Trophoblast cell (in vitro differentiated cells and primary cell): ENCODE results near the gene NAP1L4.
A peak's percentile ranks its signal among the peaks of the same experiment; 100 is the strongest.

Experiments
- DNase-seq, 2 donors: peaks; one replicate each; pipeline ENCODE4 v3.0.0-alpha.2; 2016
- H2AFZ ChIP-seq: 2 replicates; pipeline ENCODE4 v1.6.1; 2013; ENCODE audit warnings: low read length, moderate library complexity, mild to moderate bottlenecking; ENCODE audit not compliant: insufficient read depth, poor library complexity
- H2AK5ac ChIP-seq: 2 replicates; pipeline ENCODE4 v1.6.1; 2013; ENCODE audit warnings: mild to moderate bottlenecking, low read length
- H2BK120ac ChIP-seq: 2 replicates; pipeline ENCODE4 v1.6.1; 2013; ENCODE audit warnings: low read length, mild to moderate bottlenecking, moderate library complexity; ENCODE audit not compliant: insufficient read depth, poor library complexity
- H2BK12ac ChIP-seq: 2 replicates; pipeline ENCODE4 v1.6.1; 2013; ENCODE audit warnings: mild to moderate bottlenecking, low read length, moderate library complexity
- H2BK5ac ChIP-seq: 2 replicates; pipeline ENCODE4 v1.6.1; 2013; ENCODE audit warnings: low read length, low read depth, moderate library complexity, mild to moderate bottlenecking; ENCODE audit not compliant: poor library complexity
- H3K14ac ChIP-seq: 2 replicates; pipeline ENCODE4 v1.6.1; 2013; ENCODE audit warnings: mild to moderate bottlenecking, low read length
- H3K18ac ChIP-seq: 2 replicates; pipeline ENCODE4 v1.6.1; 2013; ENCODE audit warnings: mild to moderate bottlenecking, low read length
- H3K23ac ChIP-seq: 2 replicates; pipeline ENCODE4 v1.6.1; 2013; ENCODE audit warnings: low read length
- H3K27ac ChIP-seq: 2 replicates; pipeline ENCODE4 v1.5.1; 2013; ENCODE audit warnings: low read depth, mild to moderate bottlenecking, inconsistent platforms, low read length, moderate library complexity
- H3K27me3 ChIP-seq: 2 replicates; pipeline ENCODE4 v1.6.1; 2013; ENCODE audit warnings: inconsistent platforms, mild to moderate bottlenecking, low read length, moderate library complexity; ENCODE audit not compliant: insufficient read depth
- H3K36me3 ChIP-seq, 2 experiments: 1 replicate in 1 of 2; 2 replicates in 1 of 2; pipeline ENCODE4 v1.6.1; 2013; ENCODE audit warnings: low read length in 2 of 2, mild to moderate bottlenecking in 2 of 2, moderate library complexity in 1 of 2; ENCODE audit not compliant: insufficient read depth in 2 of 2, control insufficient read depth in 1 of 2
- H3K4ac ChIP-seq: 2 replicates; pipeline ENCODE4 v1.6.1; 2013; ENCODE audit warnings: low read depth, mild to moderate bottlenecking, low read length, moderate library complexity
- H3K4me1 ChIP-seq, 2 experiments: 1 replicate in 1 of 2; 2 replicates in 1 of 2; pipeline ENCODE4 v1.6.1; 2013; ENCODE audit warnings: low read length in 2 of 2, mild to moderate bottlenecking in 2 of 2, moderate library complexity in 1 of 2; ENCODE audit not compliant: insufficient read depth in 2 of 2, control insufficient read depth in 1 of 2
- H3K4me2 ChIP-seq: 2 replicates; pipeline ENCODE4 v1.6.1; 2013; ENCODE audit warnings: inconsistent platforms, mild to moderate bottlenecking, low read length, moderate library complexity
- H3K4me3 ChIP-seq: 2 replicates; pipeline ENCODE4 v1.5.1; 2013; ENCODE audit warnings: mild to moderate bottlenecking, low read depth, low read length, inconsistent platforms
- H3K79me1 ChIP-seq: one replicate; pipeline ENCODE4 v1.6.1; 2013; ENCODE audit warnings: low read length
- H3K79me2 ChIP-seq: 2 replicates; pipeline ENCODE4 v1.6.1; 2013; ENCODE audit warnings: low read length, mild to moderate bottlenecking; ENCODE audit not compliant: control insufficient read depth, insufficient read depth, poor library complexity
- H3K9ac ChIP-seq: 2 replicates; pipeline ENCODE4 v1.6.1; 2013; ENCODE audit warnings: mild to moderate bottlenecking, low read length
- H3K9me3 ChIP-seq: 2 replicates; pipeline ENCODE4 v1.6.1; 2013; ENCODE audit warnings: low read depth, mild to moderate bottlenecking, control low read depth, inconsistent platforms, low read length; ENCODE audit not compliant: insufficient read depth
- H4K12ac ChIP-seq: 2 replicates; pipeline ENCODE4 v1.6.1; 2013; ENCODE audit warnings: low read depth, mild to moderate bottlenecking, low read length, moderate library complexity
- H4K8ac ChIP-seq: 2 replicates; pipeline ENCODE4 v1.6.1; 2013; ENCODE audit warnings: low read depth, mild to moderate bottlenecking, low read length, moderate library complexity
- H4K91ac ChIP-seq: one replicate; pipeline ENCODE4 v1.6.1; 2013; ENCODE audit warnings: low read depth, mild to moderate bottlenecking, low read length, moderate library complexity
- WGBS: extraction: QIAGEN DNeasy Blood & Tissue Kit; methylation state at CpG from one replicate; pipeline ENCODE4 v1.1.7; 2013; ENCODE audit warnings: missing lambda C conversion rate; ENCODE audit not compliant: insufficient read length, insufficient coverage; ENCODE audit errors: extremely low coverage; 5-methylcytosine and 5-hydroxymethylcytosine counted together

Gene NAP1L4

DNA sequence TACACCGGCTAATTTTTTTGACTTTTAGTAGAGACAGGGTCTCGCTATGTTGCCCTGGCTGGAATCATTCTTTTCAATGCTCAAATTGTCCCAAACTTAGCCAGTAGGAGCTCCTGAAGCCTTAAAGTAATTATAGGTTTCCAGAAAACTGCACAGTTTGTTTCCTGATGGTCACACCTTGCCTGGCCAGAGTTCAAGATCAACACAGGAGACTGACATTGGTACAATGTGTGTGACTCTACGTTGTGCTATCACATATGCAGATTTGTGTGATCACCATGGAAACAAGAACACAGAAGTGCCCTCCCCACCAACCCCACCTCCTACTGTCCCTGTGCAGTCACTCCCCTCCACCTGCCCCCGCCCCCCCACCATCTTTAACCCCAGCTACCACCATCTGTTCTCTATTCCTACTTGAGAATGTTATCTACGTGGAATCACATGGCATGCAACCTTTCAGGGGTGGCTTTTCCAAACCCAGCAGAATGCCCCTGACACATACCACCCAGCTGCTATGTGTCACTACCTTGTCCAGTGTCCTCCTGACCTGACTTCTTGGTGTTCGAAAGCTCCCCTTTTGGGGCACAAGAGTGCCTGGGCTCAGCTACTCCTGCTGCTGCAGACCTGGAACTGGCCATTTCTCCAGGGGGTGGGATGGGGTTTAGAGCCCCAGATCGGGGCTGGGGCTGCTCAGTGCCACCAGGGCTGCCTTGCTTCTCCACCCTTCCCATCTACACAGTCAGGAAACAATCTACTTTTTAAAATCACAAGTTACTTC lies 6.1 kb upstream of the NAP1L4 start:
- Histone ChIP-seq H2AFZ (no peak overlapping the region), H3K9ac (no peak overlapping the region), H3K27ac (no peak overlapping the region), H4K8ac (no peak overlapping the region), H2BK120ac (no peak overlapping the region), H3K79me2 (no peaks in the 10 kb centered on the region), H3K79me1 (peaks cover 3% of the 10 kb centered on the region), H3K4me3 (no peak overlapping the region), H3K4me1 (peaks cover 0 to 8% of the 10 kb centered on the region in 2 experiments), H4K91ac (no peak overlapping the region), H3K27me3 (no peaks in the 10 kb centered on the region), H3K4me2 (no peak overlapping the region), H2BK5ac (no peak overlapping the region), H2AK5ac (no peak overlapping the region), H2BK12ac (no peak overlapping the region), H4K12ac (no peak overlapping the region), H3K9me3 (peaks cover 2% of the 10 kb centered on the region), H3K14ac (no peak overlapping the region), H3K4ac (no peak overlapping the region), H3K18ac (no peak overlapping the region), H3K23ac (no peak overlapping the region), H3K36me3 (peaks cover 32 to 38% of the 10 kb centered on the region in 2 experiments)
- WGBS: no CpG with 5 or more reads among the region's 7 CpGs
- DNase-seq: no peak

GRCh38 chr11:2997406-2997805 lies 5.3 kb upstream of the NAP1L4 start:
- peak overlapping the region; percentile 37 for H4K91ac ChIP-seq
- no peak overlapping the region for H3K4ac ChIP-seq
- no peak overlapping the region for H3K18ac ChIP-seq
- H3K27ac ChIP-seq: peak overlapping the region; percentile 38
- no peaks in the 10 kb centered on the region for H3K9me3 ChIP-seq
- no CpG with 5 or more reads among the region's 4 CpGs for WGBS
- H3K4me2 ChIP-seq: no peak overlapping the region
- H4K8ac ChIP-seq: no peak overlapping the region
- no peak overlapping the region for H2BK5ac ChIP-seq
- no peak overlapping the region for H2BK120ac ChIP-seq
- H3K27me3 ChIP-seq: no peaks in the 10 kb centered on the region
- H3K9ac ChIP-seq: no peak overlapping the region
- H4K12ac ChIP-seq: no peak overlapping the region
- H2AFZ ChIP-seq: no peak overlapping the region
- no peak overlapping the region for H3K14ac ChIP-seq
- no peak for DNase-seq
- no peak overlapping the region for H3K23ac ChIP-seq
- peaks cover 24 to 29% of the 10 kb centered on the region in 2 experiments for H3K36me3 ChIP-seq
- H2AK5ac ChIP-seq: no peak overlapping the region
- peaks cover 10% of the 10 kb centered on the region for H3K79me1 ChIP-seq
- H3K4me1 ChIP-seq: peaks cover 3 to 11% of the 10 kb centered on the region in 2 experiments
- H2BK12ac ChIP-seq: peak overlapping the region; percentile 47
- H3K4me3 ChIP-seq: no peak overlapping the region
- peaks cover 2% of the 10 kb centered on the region for H3K79me2 ChIP-seq

- Histone ChIP-seq H2BK12ac (no peak overlapping the region), H3K79me1 (peaks cover 12% of the 10 kb centered on the region), H3K23ac (no peak overlapping the region), H3K14ac (no peak overlapping the region), H2AK5ac (no peak overlapping the region), H3K27me3 (no peaks in the 10 kb centered on the region), H3K9me3 (no peaks in the 10 kb centered on the region), H3K4me1 (peaks cover 3 to 11% of the 10 kb centered on the region in 2 experiments), H2AFZ (no peak overlapping the region), H2BK120ac (no peak overlapping the region), H3K18ac (no peak overlapping the region), H3K4me3 (no peak overlapping the region), H4K12ac (no peak overlapping the region), H3K79me2 (peaks cover 2% of the 10 kb centered on the region), H3K27ac (no peak overlapping the region), H2BK5ac (no peak overlapping the region), H4K8ac (no peak overlapping the region), H3K36me3 (peaks cover 20 to 25% of the 10 kb centered on the region in 2 experiments), H3K9ac (no peak overlapping the region), H3K4me2 (no peak overlapping the region), H3K4ac (no peak overlapping the region), H4K91ac (peak overlapping the region; percentile 51)
- no CpG with 5 or more reads among the region's 6 CpGs for WGBS
- no peak for DNase-seq
Measured at GRCh38 chr11:2996976-2997375, 4.8 kb upstream of the NAP1L4 start.

- H3K9me3 ChIP-seq: no peaks in the 10 kb centered on the region
- no peak overlapping the region for H3K4me3 ChIP-seq
- H2BK5ac ChIP-seq: no peak overlapping the region
- H3K9ac ChIP-seq: no peak overlapping the region
- peak overlapping the region; percentile 50 for H4K91ac ChIP-seq
- no peak overlapping the region for H3K27ac ChIP-seq
- peaks cover 3 to 11% of the 10 kb centered on the region in 2 experiments for H3K4me1 ChIP-seq
- H2BK120ac ChIP-seq: no peak overlapping the region
- WGBS: no CpG with 5 or more reads among the region's 14 CpGs
- peaks cover 17% of the 10 kb centered on the region for H3K79me1 ChIP-seq
- no peak overlapping the region for H3K4me2 ChIP-seq
- H3K27me3 ChIP-seq: no peaks in the 10 kb centered on the region
- H2AFZ ChIP-seq: no peak overlapping the region
- no peak for DNase-seq
- H4K12ac ChIP-seq: no peak overlapping the region
- H3K36me3 ChIP-seq: peaks cover 11 to 15% of the 10 kb centered on the region in 2 experiments
- H4K8ac ChIP-seq: no peak overlapping the region
- H3K79me2 ChIP-seq: peaks cover 8% of the 10 kb centered on the region
- H3K4ac ChIP-seq: no peak overlapping the region
- H2AK5ac ChIP-seq: peak overlapping the region; percentile 38
- H3K18ac ChIP-seq: no peak overlapping the region
- H3K14ac ChIP-seq: no peak overlapping the region
- H3K23ac ChIP-seq: no peak overlapping the region
- peak overlapping the region; percentile 15 for H2BK12ac ChIP-seq
Measured at GRCh38 chr11:2995893-2996554, 3.9 kb upstream of the NAP1L4 start.
